Mucosa of descending colon (tissue), 3 donors: Measurements from ENCODE around the gene DPP10. TPM values are rescaled to one million over a fixed set of nuclear protein-coding genes. Genes with fewer than 3 reads are reported as not detected.

Source experiments
- ATAC-seq: fragments of 200-7000 bp; cut with Tn5 transposase; one replicate; pipeline ENCODE4 v1.9.1; 2020; ENCODE audit warnings: mild to moderate bottlenecking, moderate library complexity
- DNase-seq, 3 donors: peaks; one replicate each; pipeline ENCODE4 v3.0.0-alpha.2; 2020
- H3K36me3 ChIP-seq: fragments of 200-600 bp; one replicate; pipeline ENCODE4 v1.8.0; 2021; ENCODE audit warnings: low read depth, mild to moderate bottlenecking
- H3K4me1 ChIP-seq: fragments of 200-600 bp; one replicate; pipeline ENCODE4 v1.8.0; 2021; ENCODE audit warnings: low read depth, mild to moderate bottlenecking
- H3K4me3 ChIP-seq: fragments of 200-600 bp; one replicate; pipeline ENCODE4 v1.8.0; 2021; ENCODE audit warnings: mild to moderate bottlenecking
- H3K9me3 ChIP-seq: fragments of 200-600 bp; one replicate; pipeline ENCODE4 v1.8.0; 2021; ENCODE audit warnings: mild to moderate bottlenecking
- intact Hi-C, 2 donors: fragments of 100-400 bp; cut with DNase I in 1 of 2; cut with micrococcal nuclease in 1 of 2; formaldehyde crosslinking; loops; one replicate each; pipeline versions ENCODE4 v1.11.0 to v1.11.1; 2022; cut with DNase I, micrococcal nuclease
- total RNA-seq, 3 donors: library from RNA; stranded (reverse); fragmentation: NEBNext Ultra II Directional in 2 of 3; extraction: Animal tissue kit (Norgen Biotek cat#: 25700) in 2 of 3; gene quantifications; one replicate each; pipeline versions ENCODE4 v1.2.1 to v1.2.4, GENCODE V29; 2021 to 2023
- TF ChIP-seq, protein P1 (sequence below): fragments of 200-600 bp; IDR thresholded peaks from one replicate; pipeline ENCODE4 v1.8.0; 2022; ENCODE audit warnings: antibody characterized with exemption, mild to moderate bottlenecking
- donor health status: DM: no; HTN: no; CAD: no; lungs with moderate emphysema.
- donor health status: DM: no; HTN: no; CAD: no.
- donor health status: DM: no; HTN: yes; CAD: no.

Gene DPP10
- total RNA-seq, 3 donors from 2014 or later, result 6.3 to 12.2 (median 6.9) TPM

DNA sequence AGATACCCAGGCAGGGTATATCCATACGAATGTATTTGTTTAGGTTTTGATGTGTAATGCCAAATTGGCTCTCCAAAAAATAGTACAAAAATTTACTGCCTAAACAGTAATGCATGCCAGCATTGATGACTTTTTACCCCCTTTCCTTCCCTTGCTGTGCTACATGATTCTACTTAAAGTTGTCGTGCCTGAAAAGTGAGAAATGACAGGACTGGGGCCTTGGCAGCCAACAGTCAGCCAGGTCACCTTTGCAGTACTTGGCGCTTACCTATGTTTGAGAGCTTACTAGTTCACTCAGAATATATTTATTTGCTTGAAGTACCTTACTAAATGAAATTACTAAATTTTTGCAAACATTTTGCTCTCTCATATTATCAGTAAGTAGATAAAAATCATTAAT is 1329.1 kb downstream of the DPP10 start:
- intact Hi-C loops, result no loop called here
- Histone ChIP-seq H3K36me3 (no peaks in the 10 kb centered on the region), H3K9me3 (no peaks in the 10 kb centered on the region), H3K4me3 (no peak overlapping the region), H3K4me1 (no peaks in the 10 kb centered on the region)
- TF ChIP-seq, protein P1, sequence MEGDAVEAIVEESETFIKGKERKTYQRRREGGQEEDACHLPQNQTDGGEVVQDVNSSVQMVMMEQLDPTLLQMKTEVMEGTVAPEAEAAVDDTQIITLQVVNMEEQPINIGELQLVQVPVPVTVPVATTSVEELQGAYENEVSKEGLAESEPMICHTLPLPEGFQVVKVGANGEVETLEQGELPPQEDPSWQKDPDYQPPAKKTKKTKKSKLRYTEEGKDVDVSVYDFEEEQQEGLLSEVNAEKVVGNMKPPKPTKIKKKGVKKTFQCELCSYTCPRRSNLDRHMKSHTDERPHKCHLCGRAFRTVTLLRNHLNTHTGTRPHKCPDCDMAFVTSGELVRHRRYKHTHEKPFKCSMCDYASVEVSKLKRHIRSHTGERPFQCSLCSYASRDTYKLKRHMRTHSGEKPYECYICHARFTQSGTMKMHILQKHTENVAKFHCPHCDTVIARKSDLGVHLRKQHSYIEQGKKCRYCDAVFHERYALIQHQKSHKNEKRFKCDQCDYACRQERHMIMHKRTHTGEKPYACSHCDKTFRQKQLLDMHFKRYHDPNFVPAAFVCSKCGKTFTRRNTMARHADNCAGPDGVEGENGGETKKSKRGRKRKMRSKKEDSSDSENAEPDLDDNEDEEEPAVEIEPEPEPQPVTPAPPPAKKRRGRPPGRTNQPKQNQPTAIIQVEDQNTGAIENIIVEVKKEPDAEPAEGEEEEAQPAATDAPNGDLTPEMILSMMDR, result no peak
- DNase-seq, result no peak
- no peak for ATAC-seq

DNA sequence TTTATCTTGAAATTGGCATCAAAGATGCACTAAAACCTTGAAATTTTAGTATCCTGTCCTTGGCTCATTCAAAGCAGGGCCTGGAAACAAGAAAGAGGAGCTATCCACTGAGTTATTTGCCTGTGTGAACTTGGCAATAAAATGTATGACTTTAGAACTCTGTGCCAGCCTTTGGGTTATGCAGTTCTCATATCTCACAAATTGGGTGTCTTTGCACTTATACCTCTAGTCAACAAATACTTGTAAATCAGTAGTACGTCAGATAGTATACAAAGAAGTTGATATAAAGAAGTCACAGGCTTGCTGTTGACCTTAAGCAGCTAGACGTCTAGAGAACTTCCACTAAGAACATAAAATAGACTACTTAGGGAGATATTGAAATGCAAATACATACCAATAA is 1331.9 kb downstream of the DPP10 start:
- ATAC-seq (no peak), DNase-seq (no peak)
- H3K4me1 ChIP-seq, result no peaks in the 10 kb centered on the region
- TF ChIP-seq, protein P1, result no peak
- H3K9me3 ChIP-seq, result no peaks in the 10 kb centered on the region
- intact Hi-C loops, result no loop called here
- no peaks in the 10 kb centered on the region for H3K36me3 ChIP-seq
- no peak overlapping the region for H3K4me3 ChIP-seq

DNA sequence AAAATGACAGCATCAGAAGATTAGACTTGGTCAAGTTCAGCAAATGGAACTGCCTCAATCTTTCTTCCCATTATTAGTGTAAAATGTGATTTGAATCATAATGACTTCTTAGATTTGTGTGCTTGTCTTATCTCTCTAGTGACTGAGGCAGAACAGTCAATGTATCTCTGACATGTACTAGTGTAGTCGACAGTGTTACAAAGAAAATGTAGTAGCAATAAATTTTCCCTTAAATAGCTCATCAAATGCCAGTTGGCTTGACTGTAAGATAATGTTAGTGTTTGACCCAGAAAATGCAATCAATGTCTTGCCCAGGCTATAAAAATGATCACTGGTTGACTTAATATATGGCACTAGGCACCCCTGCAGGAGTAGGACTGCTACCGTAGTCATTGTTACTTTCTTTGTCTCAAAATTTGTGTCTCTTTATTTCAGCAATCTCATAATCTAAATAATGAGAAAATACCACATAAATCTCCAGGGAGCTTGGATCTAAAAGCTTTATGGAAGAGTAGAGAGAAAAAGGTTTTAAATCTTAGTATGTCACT is 1336.7 kb downstream of the DPP10 start:
- no peak for ATAC-seq
- intact Hi-C loops, result no loop called here
- Histone ChIP-seq H3K36me3 (no peaks in the 10 kb centered on the region), H3K4me3 (no peak overlapping the region), H3K9me3 (no peaks in the 10 kb centered on the region), H3K4me1 (no peaks in the 10 kb centered on the region)
- DNase-seq, result no peak
- TF ChIP-seq, protein P1, result no peak

DNA sequence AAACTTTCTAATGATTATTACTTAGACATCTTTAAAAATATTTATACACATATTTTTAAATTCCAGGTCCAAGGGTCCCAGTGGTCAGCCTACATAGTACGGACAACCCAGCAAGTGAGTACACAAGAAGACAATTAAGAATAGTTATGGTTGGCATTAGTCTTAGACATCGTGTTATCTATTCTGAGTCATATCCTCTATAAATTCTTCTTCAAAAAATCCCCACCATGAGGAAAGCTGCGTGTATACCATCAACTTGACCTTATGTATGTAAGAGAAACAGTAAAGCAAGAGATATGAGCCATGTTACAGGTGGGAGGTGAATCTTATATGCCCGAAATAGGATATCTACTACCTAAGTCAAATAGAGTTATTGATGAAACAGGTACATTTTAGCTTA is 1339.8 kb downstream of the DPP10 start:
- TF ChIP-seq, protein P1, result no peak

DNA sequence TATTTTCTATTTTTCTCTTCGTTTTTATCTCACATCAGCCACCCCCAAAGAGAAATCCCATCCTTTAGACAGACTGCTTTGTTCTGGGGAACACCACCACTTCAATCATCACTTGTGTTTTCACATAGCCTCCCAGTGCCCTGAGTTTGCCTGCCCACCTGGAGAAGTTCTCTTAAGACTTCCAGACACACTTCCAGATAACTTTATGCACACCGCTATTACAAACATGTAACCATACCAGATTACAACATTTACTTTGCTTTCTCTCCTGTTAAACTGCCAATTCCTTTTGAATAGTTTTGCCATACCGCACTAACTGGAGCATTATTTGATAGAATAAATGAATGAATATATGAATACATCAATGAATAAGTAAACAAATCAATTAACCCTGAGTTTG is 1353.6 kb downstream of the DPP10 start:
- Histone ChIP-seq H3K4me1 (no peaks in the 10 kb centered on the region), H3K36me3 (no peaks in the 10 kb centered on the region), H3K9me3 (no peaks in the 10 kb centered on the region), H3K4me3 (no peak overlapping the region)
- TF ChIP-seq, protein P1, result no peak
- ATAC-seq, result no peak
- intact Hi-C loops, result no loop called here
- no peak for DNase-seq

More for the DNA sequence above, 1339.8 kb downstream of the DPP10 start:
- no peak for ATAC-seq
- DNase-seq, result no peak
- Histone ChIP-seq H3K9me3 (no peaks in the 10 kb centered on the region), H3K36me3 (no peaks in the 10 kb centered on the region), H3K4me1 (no peaks in the 10 kb centered on the region), H3K4me3 (no peak overlapping the region)
- intact Hi-C loops, result no loop called here

DNA sequence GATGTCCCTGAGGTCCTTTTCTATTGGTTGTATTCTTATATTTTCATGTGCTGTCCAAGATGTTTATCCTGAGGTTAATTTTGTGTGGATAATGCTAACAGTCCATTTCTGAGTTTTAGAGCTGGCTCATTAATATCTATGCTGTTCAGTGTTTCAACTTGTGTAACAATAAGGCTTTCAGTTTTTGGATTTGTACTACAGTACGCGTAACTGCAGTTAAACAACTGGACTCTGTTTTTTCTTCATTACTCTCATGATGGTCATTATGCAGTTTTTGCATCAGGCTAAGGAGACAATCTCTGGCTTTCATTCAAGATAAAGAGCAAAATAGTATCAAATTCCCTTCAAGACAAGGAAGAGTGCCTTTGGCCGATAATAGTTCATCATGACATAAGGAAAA is 1364.8 kb downstream of the DPP10 start:
- intact Hi-C loops, result no loop called here
- H3K4me1 ChIP-seq, result no peaks in the 10 kb centered on the region
- H3K36me3 ChIP-seq, result no peaks in the 10 kb centered on the region
- DNase-seq (no peak), ATAC-seq (no peak)
- no peak overlapping the region for H3K4me3 ChIP-seq
- H3K9me3 ChIP-seq, result no peaks in the 10 kb centered on the region
- TF ChIP-seq, protein P1, result no peak
